GM18520 (cell line): ENCODE data around the gene MORN1.

ENCODE experiments used
- ATAC-seq: cut with Tn5 transposase; IDR thresholded peaks from one replicate; pipeline ENCODE4 v1.9.1; 2021; ENCODE audit not compliant: unreplicated experiment

The MORN1 gene

GRCh38 chr1:2311184-2312032, 79.9 kb downstream of the MORN1 start:
- no peak for ATAC-seq

- no peak for ATAC-seq
These were observed 80.8 kb downstream of the MORN1 start for GRCh38 chr1:2310332-2311183.

DNA sequence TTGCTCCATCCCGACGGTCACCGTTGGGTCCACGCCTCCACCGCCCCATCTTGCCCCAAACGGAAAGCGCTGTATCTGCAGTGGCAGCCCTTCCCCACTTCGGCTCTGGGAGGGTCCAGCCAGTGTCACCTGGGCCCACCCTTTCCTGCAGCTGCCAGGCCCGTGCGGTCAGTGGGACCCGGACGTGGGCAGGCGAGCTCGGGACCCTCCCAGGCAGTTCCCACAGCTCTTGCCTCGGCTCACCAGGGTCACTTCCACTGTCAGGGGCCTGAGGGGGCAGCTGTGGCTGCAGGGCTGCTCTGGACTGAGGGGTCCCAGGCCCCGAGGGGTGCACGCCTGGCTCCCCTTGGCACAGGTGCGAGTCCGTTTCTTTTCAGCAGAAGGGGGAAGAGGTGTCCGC, 82.5 kb downstream of the MORN1 start:
- ATAC-seq = no peak

DNA sequence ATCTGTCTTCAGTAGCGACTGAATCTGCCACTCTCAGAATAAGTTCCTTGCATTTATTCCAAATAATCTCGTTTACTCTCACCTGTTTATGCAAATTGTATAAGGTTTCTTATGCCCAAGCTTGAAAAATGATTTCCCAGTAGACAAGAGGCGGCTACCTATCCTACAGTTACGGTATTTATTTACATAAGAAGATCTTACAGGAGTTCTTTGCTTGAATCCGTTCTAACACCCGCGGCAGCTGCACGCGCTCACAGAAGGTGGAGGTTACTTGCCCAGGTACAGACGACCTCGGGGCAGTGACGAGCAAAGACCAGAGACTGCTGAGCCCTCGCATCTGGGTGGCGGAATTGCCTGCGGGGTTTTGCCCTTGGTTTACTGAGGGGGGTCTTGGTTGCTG, 83.4 kb downstream of the MORN1 start:
- ATAC-seq = no peak

GRCh38 chr1:2307064-2307605, 84.2 kb downstream of the MORN1 start:
- no peak for ATAC-seq

DNA sequence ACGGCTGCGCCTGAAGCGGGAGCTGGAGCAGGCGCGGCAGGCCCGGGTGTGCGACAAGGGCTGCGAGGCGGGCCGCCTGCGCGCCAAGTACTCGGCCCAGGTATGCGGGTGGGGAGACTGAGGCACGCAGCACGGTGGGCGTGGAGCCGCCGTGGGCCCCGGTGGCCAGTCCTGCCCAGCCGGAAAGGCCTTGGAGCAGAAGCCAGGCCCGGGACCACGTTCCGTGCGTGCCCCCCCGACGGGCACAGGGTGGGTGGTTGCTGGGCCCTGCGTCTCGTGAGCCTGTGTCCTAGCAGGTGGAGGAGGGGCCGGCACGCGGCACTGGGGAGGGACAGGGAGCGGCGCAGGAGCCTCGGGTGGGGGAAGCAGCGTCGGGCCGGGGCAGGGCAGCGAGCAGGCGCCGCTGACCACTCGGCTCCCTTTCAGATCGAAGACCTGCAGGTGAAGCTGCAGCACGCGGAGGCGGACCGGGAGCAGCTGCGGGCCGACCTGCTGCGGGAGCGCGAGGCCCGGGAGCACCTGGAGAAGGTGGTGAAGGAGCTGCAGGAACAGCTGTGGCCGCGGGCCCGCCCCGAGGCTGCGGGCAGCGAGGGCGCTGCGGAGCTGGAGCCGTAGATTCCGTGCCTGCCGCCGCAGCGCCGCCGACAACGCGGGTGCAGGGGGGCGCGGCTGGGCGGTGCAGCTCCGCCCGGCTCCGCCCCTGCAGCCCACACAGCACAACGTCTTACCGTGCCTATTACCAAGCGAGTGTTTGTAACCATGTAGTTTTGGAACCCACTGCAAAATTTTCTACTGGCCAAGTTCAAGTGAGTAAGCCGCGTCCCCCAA, 85.0 kb downstream of the MORN1 start:
- no peak for ATAC-seq

DNA sequence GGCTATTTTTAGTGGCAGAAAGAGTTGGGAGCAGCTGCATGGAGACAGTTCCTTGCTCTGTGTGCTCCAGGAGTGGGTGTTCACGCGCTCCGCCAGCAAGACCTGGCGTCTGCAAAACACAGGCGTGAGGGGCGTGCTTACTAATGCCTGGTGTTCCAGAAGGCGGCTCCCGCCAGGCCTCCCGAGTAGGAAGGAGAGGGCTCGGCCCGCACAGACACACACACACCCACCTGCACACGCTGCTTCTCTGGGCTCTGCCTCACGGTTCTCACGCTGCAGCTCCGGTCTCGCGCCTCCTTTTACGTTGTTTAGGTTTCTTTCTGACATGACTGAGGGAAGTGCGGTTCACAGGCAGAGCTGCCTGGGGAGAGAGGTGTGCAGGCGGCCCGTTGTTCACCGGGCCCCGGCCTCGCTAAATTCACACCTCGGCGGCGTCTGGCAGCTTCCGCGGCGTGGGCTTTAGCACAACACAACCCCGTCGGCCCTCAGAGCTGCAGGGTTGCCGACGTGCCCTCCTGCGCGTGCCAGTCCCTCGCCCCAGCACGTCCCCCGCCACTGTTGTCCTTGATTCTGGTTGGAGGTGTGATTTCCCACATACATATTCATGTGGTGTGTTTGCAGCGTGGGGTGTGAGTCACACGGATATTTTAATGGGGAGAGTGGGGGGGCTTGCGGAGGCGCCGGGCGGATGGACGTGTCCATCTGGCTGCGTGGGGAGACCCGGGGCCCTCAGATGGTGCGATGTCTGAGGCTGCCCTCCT, 86.3 kb downstream of the MORN1 start:
- no peak for ATAC-seq

DNA sequence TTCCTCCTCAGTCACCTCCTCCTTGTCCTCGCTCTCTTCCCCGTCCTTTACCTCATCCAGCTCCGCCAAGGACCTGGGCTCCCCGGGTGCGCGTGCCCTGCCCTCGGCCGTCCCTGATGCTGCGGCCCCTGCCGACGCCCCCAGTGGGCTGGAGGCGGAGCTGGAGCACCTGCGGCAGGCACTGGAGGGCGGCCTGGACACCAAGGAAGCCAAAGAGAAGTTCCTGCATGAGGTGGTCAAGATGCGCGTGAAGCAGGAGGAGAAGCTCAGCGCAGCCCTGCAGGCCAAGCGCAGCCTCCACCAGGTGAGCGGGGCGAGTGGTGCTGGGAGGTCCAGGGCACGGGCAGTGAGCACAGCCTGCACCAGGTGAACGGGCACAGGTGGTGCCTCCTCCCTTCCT, 87.1 kb downstream of the MORN1 start:
- ATAC-seq = no peak

GRCh38 chr1:2303781-2304180, 87.6 kb downstream of the MORN1 start:
- no peak for ATAC-seq

GRCh38 chr1:2303016-2303775, 88.2 kb downstream of the MORN1 start:
- ATAC-seq = no peak

DNA sequence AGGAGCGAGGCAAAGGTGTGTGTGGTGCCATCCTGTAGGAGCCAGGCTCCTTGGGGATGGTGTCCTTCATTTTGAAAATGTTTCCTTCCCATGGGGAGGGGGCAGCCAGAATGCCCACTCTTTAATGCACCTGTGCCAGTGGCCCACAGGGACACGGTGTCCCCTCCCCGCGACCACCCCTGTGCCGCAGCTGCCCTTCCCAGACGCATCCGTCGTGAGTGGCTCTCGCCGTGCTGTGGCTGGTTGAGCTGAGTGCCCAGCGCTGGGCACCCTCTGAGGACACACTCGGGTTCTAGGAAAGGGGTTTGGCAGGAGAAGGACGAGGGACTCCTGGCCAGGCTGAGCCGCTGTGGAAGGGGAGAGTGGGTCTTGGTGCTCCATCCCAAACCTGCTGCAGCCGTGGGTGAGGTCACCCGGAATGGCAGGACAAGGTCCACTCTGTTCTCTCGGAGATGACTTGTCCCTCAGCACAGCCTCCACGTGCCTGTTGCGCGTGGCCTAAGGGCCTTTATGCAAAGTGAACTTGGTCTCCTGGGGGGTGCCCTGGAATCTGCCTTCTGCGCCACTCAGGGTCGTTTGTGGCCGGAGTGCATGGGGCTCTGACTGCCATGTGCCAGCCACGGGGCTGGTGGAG, 88.9 kb downstream of the MORN1 start:
- no peak for ATAC-seq

DNA sequence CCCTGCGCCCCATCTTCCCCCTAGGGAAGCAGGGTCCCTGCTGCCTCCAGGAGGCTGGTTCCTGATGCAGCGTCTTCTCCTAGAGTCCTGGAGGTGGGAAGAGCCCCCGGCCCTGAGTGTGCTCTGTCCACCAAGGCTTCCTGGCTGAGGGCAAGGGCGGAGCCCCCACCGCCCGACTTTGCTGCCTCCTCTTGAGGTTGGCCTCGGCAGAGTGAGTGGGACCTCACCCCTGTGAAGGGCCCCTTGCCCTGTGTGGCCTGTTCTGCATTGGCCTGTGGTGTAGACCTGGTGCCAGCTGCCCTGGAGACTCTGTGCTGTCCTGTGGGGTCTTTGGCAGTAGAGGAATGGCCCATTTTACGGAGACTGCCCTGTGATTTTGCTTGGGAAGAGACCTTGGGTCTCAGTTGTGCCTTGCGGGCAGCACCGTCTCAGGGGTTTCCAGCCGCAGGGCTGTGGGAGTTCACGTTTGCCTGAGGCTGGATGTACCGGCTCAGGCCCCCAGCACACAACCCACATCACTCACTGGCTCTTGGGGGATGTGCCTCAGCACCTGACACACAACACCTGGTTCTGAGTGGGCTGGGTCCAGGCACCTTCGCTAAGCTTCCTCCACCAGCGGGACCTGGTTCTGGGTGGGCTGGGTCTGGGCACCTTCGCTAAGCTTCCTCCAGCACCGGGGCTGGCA, 89.6 kb downstream of the MORN1 start:
- no peak for ATAC-seq

DNA sequence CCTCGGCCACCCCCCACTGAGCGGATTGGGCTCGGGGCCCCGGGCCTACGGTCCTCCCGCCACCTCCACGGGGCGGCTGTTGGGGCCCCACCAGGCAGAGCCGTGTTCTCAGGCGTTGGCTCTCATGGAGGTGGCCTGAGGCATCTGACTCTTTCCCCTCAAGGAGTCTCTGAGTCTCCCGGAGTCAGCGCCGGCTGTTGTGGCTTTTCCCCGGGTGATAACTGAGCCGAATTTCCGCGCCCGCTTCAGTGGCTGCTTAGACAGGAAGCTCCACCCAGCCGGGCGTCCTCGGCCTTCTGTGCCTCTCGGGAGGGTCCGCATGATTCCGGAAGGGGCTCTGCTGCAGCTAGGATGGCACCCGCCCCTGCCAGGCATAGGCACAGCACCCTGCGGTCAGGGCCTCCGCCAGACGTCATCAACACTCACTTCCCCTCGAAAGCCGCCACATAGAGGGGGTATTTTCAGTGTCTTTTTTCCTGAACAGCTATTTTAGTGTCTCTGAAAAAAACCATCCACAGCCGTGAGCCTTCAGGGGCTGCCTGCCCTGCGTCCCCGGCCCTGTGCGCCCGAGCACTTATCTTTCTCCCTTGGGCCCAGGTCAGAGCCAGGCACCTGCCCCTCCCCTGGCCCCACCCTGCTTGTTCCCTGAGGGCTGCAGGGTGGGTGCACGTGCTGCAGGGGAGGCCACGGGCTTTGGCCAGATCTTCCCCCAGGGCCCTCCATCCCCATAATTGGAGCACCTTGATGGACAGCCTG, 90.3 kb downstream of the MORN1 start:
- ATAC-seq = peak; percentile 40

DNA sequence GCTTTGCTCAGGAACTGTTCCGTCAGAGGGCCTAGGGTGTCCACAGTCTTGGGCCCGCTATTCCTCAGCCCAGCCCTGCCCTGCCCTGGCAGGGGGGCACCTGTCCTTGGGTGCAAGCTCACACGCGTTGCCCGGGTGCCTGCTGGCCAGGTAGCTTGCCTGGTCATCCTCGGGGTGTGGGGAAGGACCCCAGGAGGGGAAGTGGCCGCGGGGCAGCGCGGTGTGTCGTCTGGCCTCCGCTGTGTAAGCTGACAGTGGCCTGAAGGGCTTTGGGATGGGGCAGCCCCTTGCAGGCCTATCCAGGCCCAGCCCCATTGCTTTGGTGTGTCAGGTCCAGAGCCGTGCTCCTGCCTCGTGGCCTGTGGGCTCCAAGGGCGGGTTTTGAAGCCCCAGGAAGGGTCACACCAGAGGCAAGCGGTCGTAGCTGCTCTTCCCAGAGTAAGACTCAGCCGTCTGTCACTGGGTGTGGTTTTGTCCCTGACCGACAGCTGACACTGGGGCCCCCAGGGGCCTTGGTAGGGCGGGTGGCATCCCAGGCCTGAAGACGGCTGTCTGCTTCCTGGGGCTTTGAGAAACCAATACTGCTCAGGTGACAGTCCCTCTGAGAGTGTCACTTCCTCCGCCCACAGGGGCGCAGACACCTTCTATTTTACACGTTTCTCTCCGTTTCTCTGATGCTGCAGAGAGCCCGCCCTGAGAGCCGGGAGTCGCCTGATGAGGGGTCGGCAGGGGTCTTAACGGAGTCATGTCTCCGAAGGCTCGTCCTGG, 91.2 kb downstream of the MORN1 start:
- peak; percentile 71 for ATAC-seq

DNA sequence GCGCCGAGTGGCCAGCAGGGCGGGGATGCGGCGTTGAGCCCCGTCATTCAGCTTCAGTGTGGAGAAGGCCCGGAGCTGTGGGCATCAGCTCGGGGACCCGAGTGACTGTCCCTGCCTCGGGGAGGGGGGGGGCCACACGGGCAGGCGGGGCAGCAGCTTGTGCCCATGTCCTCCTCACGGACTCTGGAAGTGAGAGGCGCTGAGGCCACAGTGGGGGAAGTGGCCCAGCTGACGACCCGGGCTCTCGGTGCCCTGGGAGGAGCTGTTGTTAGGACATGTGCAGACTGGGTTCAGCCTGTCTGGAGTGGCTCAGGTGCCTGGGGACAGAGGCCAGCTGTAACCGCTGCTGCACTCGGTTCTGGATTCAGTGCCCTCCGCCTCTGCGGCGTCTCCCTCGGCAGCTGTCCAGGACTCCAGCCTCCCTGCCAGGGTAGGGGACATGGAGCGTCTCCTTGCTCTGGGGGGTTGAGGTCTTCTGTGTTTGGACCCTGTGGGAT, 92.2 kb downstream of the MORN1 start:
- no peak for ATAC-seq

GRCh38 chr1:2298685-2299084, 92.7 kb downstream of the MORN1 start:
- ATAC-seq = no peak
